ENCODE results near the gene CPNE5. TPM values are rescaled to one million over a fixed set of nuclear protein-coding genes. Genes with fewer than 3 reads are reported as not detected.
A peak's percentile ranks its signal among the peaks of the same experiment; 100 is the strongest.

The CPNE5 gene
- total and polyA plus RNA-seq, 10 donors = 9.5 to 33.4 (median 19.3) TPM

- intact Hi-C loops (cut with DNase I; ENCODE audit: low total_unique reads) = no loop called here
Measured at GRCh38 chr6:36874443-36875249, 35.4 kb upstream of the CPNE5 start, which contains the start of gene PPIL1. PPIL1 (minus strand) TSS chr6:36874803; CDS start chr6:36874772, 31 bp downstream.

GRCh38 chr6:36873612-36874442 lies 34.6 kb upstream of the CPNE5 start:
- H3K4me3 ChIP-seq = peak overlapping the region; percentile 89 to 100 (median 96)
- intact Hi-C loops (cut with DNase I; ENCODE audit: low total_unique reads) = no loop called here
- peaks cover 0 to 30% (median 15%) of the 10 kb centered on the region in 6 donors for H3K36me3 ChIP-seq
- peak overlapping the region; percentile 83 to 97 (median 92) for H3K27ac ChIP-seq
- no peaks in the 10 kb centered on the region for H3K27me3 ChIP-seq (replicated peaks in 1 of 7)
- peaks cover 15 to 45% (median 24%) of the 10 kb centered on the region in 6 donors for H3K4me1 ChIP-seq
- no peaks in the 10 kb centered on the region for H3K9me3 ChIP-seq
- DNase-seq = no peak
- TF ChIP-seq, protein P1, sequence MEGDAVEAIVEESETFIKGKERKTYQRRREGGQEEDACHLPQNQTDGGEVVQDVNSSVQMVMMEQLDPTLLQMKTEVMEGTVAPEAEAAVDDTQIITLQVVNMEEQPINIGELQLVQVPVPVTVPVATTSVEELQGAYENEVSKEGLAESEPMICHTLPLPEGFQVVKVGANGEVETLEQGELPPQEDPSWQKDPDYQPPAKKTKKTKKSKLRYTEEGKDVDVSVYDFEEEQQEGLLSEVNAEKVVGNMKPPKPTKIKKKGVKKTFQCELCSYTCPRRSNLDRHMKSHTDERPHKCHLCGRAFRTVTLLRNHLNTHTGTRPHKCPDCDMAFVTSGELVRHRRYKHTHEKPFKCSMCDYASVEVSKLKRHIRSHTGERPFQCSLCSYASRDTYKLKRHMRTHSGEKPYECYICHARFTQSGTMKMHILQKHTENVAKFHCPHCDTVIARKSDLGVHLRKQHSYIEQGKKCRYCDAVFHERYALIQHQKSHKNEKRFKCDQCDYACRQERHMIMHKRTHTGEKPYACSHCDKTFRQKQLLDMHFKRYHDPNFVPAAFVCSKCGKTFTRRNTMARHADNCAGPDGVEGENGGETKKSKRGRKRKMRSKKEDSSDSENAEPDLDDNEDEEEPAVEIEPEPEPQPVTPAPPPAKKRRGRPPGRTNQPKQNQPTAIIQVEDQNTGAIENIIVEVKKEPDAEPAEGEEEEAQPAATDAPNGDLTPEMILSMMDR (IDR thresholded peaks at IDR 0.05 in 8 of 11, conservative IDR thresholded peaks at IDR 0.05 in 3 of 11) = no peak
- no peak for TF ChIP-seq POLR2A (IDR thresholded peaks at IDR 0.05)
- no peak for TF ChIP-seq POLR2AphosphoS5 (IDR thresholded peaks at IDR 0.05)
- WGBS, 5 donors = 14 to 21% (median 14%) methylated on average over 11 of the region's 11 CpGs

More at GRCh38 chr6:36874443-36875249, 35.4 kb upstream of the CPNE5 start, which contains the start of gene PPIL1:
- peak within 1 kb of the TSS; percentile 83 to 97 (median 92) for H3K27ac ChIP-seq
- TF ChIP-seq POLR2AphosphoS5 (IDR thresholded peaks at IDR 0.05) (peak; percentile 73 to 84 (median 73)), POLR2A (IDR thresholded peaks at IDR 0.05) (no peak)
- TF ChIP-seq, protein P1 (IDR thresholded peaks at IDR 0.05 in 8 of 11, conservative IDR thresholded peaks at IDR 0.05 in 3 of 11) = peak in 3 of 11 experiments; percentile 5 to 20 (median 14)
- peak; percentile 91 for DNase-seq
- H3K27me3 ChIP-seq (replicated peaks in 1 of 7) = no peaks in the 10 kb centered on the region
- peak within 1 kb of the TSS; percentile 89 to 100 (median 96) for H3K4me3 ChIP-seq
- peaks cover 15 to 43% (median 24%) of the 10 kb centered on the region in 6 donors for H3K4me1 ChIP-seq
- H3K36me3 ChIP-seq = peaks cover 0 to 22% (median 9%) of the 10 kb centered on the region in 6 donors
- no peaks in the 10 kb centered on the region for H3K9me3 ChIP-seq
- WGBS, 5 donors = 0 to 1% (median 0%) methylated on average over 31 to 54 of the region's 54 CpGs

DNA sequence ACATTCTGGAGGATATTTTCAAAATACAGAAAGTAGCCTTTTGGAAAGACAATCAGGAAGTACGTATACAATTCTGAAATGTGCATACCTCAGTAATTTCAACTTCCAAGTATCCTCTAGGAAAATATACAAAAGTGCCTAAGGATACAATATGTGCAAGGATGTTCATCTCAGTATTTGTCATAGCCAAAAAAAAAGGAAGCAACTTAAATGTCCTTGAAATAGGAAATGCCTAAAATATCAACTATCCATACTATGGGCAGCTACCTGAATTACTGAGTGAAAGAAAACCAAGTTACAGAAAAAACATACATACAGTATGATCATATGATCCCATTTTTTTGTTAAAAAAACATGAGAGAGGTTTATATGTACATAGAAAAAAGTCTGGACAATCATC lies 33.9 kb upstream of the CPNE5 start:
- peaks cover 15 to 52% (median 24%) of the 10 kb centered on the region in 6 donors for H3K4me1 ChIP-seq
- H3K9me3 ChIP-seq = no peaks in the 10 kb centered on the region
- intact Hi-C loops (cut with DNase I; ENCODE audit: low total_unique reads) = no loop called here
- H3K36me3 ChIP-seq = peaks cover 0 to 37% (median 19%) of the 10 kb centered on the region in 6 donors
- no peaks in the 10 kb centered on the region for H3K27me3 ChIP-seq (replicated peaks in 1 of 7)
- H3K27ac ChIP-seq = no peak overlapping the region
- peak overlapping the region in 2 of 8 donors; percentile 91 to 99 for H3K4me3 ChIP-seq
- 83 to 94% (median 90%) methylated on average over 1 of the region's 1 CpG for WGBS, 5 donors
- no peak for DNase-seq
- no peak for TF ChIP-seq POLR2A (IDR thresholded peaks at IDR 0.05)
- TF ChIP-seq POLR2AphosphoS5 (IDR thresholded peaks at IDR 0.05) = no peak
- TF ChIP-seq, protein P1 (IDR thresholded peaks at IDR 0.05 in 8 of 11, conservative IDR thresholded peaks at IDR 0.05 in 3 of 11) = no peak

Data from spleen (tissue), 11 donors.